Thyroid gland (tissue), 4 donors: ENCODE results near the gene ATG5. TPM values are rescaled to one million over a fixed set of nuclear protein-coding genes. Genes with fewer than 3 reads are reported as not detected.

Experiments
- DNase-seq, 2 donors: peaks; one replicate each; pipeline ENCODE4 v3.0.0-alpha.2; 2019
- H3K27ac ChIP-seq, 3 donors: fragments of 200-600 bp; sonication (generic); 1 replicate in 2 of 3; 2 replicates in 1 of 3; pipeline ENCODE4 v1.5.1; 2016 to 2019; ENCODE audit warnings: mild to moderate bottlenecking in 1 of 3, moderate library complexity in 1 of 3
- H3K27me3 ChIP-seq: fragments of 200-600 bp; sonication (generic); one replicate; pipeline ENCODE4 v1.5.1; 2019
- H3K36me3 ChIP-seq, 2 donors: fragments of 200-600 bp; sonication (generic); one replicate each; pipeline ENCODE4 v1.5.1; 2016 to 2019
- H3K4me1 ChIP-seq, 2 donors: fragments of 200-600 bp; sonication (generic); one replicate each; pipeline ENCODE4 v1.5.1; 2017 to 2019
- H3K4me3 ChIP-seq, 3 donors: fragments of 200-600 bp; sonication (generic); replicated peaks in 1 of 3; 1 replicate in 2 of 3; 2 replicates in 1 of 3; pipeline ENCODE4 v1.5.1; 2016; ENCODE audit warnings: mild to moderate bottlenecking in 1 of 3
- H3K9me3 ChIP-seq: fragments of 200-600 bp; sonication (generic); one replicate; pipeline ENCODE4 v1.5.1; 2017
- POLR2A ChIP-seq, 2 donors: fragments of 450-650 bp; IDR thresholded peaks; one replicate each; pipeline ENCODE4 v1.6.1; 2017; ENCODE audit warnings: antibody characterized with exemption in 2 of 2, mild to moderate bottlenecking in 2 of 2, moderate library complexity in 1 of 2
- WGBS, 2 donors: methylation state at CpG; one replicate each; pipeline ENCODE4 v1.1.5; 2017; 5-methylcytosine and 5-hydroxymethylcytosine counted together
- intact Hi-C: fragments of 100-400 bp; cut with DNase I; formaldehyde crosslinking; loops from one replicate; pipeline ENCODE4 v1.15.1; 2023
- total RNA-seq, 4 donors: library from RNA; depleted of rRNA; stranded (reverse); fragments of >200 nt; gene quantifications; one replicate each; pipeline ENCODE4 v1.2.3, GENCODE V29; 2016
- TF ChIP-seq, protein P1 (sequence below), 6 experiments: fragments of 200-600 bp in 3 of 6; fragments of 450-650 bp in 3 of 6; sonication (generic) in 3 of 6; IDR thresholded peaks; one replicate each; pipeline ENCODE4 v1.5.1; 2016 to 2019; ENCODE audit warnings: antibody characterized with exemption in 6 of 6, mild to moderate bottlenecking in 2 of 6, inconsistent platforms in 1 of 6, moderate library complexity in 1 of 6

The ATG5 gene
- total RNA-seq, 4 donors from 2014 or later: 44.4 to 58.7 (median 48.7) TPM

DNA sequence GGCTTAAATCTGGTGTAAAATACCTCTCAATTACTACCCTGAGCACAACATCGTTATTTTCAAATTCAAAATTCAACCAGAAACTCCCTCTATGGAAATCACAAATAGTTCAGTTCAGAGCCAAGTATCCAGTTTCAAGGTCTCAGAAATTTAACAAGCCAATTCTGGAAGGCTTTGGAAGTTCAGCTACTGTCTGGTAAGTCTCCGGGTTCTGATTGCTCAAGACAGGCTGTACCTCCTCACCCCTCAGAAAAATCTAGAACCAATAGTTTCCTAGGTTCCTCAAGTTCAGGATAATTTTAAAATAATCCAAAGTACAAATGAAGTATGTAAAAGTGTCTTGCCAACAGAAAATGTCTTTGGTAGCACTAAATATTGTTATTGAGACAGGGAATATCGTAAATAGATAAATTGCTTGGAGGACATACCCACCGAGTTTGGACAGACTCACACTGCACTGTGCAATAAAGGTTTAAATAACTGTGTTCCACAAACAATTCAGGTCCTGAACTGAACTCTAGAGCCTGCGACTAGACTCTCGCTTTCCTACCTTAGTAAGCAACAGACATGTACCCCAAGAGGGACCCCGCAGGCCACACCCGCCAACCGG lies 729 bp downstream of the ATG5 start:
- TF ChIP-seq POLR2A (IDR thresholded peaks at IDR 0.05): no peak
- TF ChIP-seq, protein P1, sequence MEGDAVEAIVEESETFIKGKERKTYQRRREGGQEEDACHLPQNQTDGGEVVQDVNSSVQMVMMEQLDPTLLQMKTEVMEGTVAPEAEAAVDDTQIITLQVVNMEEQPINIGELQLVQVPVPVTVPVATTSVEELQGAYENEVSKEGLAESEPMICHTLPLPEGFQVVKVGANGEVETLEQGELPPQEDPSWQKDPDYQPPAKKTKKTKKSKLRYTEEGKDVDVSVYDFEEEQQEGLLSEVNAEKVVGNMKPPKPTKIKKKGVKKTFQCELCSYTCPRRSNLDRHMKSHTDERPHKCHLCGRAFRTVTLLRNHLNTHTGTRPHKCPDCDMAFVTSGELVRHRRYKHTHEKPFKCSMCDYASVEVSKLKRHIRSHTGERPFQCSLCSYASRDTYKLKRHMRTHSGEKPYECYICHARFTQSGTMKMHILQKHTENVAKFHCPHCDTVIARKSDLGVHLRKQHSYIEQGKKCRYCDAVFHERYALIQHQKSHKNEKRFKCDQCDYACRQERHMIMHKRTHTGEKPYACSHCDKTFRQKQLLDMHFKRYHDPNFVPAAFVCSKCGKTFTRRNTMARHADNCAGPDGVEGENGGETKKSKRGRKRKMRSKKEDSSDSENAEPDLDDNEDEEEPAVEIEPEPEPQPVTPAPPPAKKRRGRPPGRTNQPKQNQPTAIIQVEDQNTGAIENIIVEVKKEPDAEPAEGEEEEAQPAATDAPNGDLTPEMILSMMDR (IDR thresholded peaks at IDR 0.05): no peak
- intact Hi-C loops: no loop called here
- Histone ChIP-seq H3K36me3 (no peaks in the 10 kb centered on the region), H3K27me3 (no peaks in the 10 kb centered on the region), H3K27ac (peak overlapping the region; percentile 88 to 90 (median 89)), H3K4me3 (peak overlapping the region; percentile 61 to 82 (median 75)), H3K9me3 (no peaks in the 10 kb centered on the region), H3K4me1 (peaks cover 4 to 13% of the 10 kb centered on the region in 2 donors)
- 3 to 6% methylated on average over 9 of the region's 9 CpGs for WGBS, 2 donors
- DNase-seq: no peak

DNA sequence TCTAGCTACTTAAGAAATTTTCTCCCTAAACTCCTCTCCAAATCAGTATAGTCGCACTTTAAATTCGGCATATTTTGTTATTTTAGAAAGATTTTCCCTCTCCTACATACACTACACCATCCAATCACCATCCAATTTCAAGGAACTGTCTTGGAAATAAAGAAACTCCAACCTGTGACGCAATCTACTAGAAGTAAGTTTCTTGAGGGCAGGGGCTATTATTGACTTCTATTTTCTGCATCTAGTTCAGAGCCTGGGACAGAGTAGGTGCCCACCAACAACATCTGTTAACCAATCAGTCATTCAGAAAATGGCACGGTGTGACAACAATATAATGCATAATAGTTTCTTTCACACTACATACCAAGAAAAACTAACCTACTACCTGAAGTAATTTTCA lies 3.6 kb downstream of the ATG5 start:
- Histone ChIP-seq H3K4me3 (no peak overlapping the region), H3K4me1 (peaks cover 4 to 19% of the 10 kb centered on the region in 2 donors), H3K27ac (no peak overlapping the region), H3K27me3 (no peaks in the 10 kb centered on the region), H3K9me3 (no peaks in the 10 kb centered on the region), H3K36me3 (no peaks in the 10 kb centered on the region)
- DNase-seq: no peak
- intact Hi-C loops: no loop called here
- WGBS, 2 donors: 96 to 99% methylated on average over 4 of the region's 4 CpGs
- TF ChIP-seq POLR2A (IDR thresholded peaks at IDR 0.05): no peak
- TF ChIP-seq, protein P1 (IDR thresholded peaks at IDR 0.05): no peak

GRCh38 chr6:106318851-106319250 lies 6.7 kb downstream of the ATG5 start:
- Histone ChIP-seq H3K9me3 (no peaks in the 10 kb centered on the region), H3K4me1 (peaks cover 0 to 13% of the 10 kb centered on the region in 2 donors), H3K36me3 (peaks cover 0 to 5% of the 10 kb centered on the region in 2 donors), H3K27me3 (no peaks in the 10 kb centered on the region), H3K27ac (no peak overlapping the region), H3K4me3 (no peak overlapping the region)
- intact Hi-C loops: no loop called here
- TF ChIP-seq, protein P1 (IDR thresholded peaks at IDR 0.05): no peak
- no peak for DNase-seq

DNA sequence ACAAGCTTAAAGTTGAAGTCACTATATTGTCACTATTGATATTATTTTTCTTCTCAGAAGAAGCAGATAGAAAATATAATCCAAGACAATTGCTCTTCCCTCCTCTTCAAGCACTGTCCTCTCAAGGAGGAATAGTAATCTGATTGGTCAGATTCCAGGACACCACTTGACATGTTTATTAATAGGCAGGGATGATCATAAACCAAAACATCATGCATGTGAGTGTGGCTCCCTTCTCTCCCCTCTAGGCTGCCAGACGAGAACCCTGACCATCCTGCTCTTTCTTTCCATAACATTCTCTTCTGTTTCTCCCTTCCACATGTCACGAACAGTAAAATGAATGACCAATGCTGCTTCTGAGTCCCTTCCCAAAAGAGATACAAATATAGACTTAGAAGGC lies 7.5 kb downstream of the ATG5 start:
- no peak overlapping the region for H3K27ac ChIP-seq
- peaks cover 0 to 5% of the 10 kb centered on the region in 2 donors for H3K36me3 ChIP-seq
- TF ChIP-seq, protein P1 (IDR thresholded peaks at IDR 0.05): no peak
- TF ChIP-seq POLR2A (IDR thresholded peaks at IDR 0.05): no peak
- intact Hi-C loops: no loop called here
- H3K4me1 ChIP-seq: peaks cover 0 to 6% of the 10 kb centered on the region in 2 donors
- WGBS, 2 donors: 84 to 94% methylated on average over 2 of the region's 2 CpGs
- H3K4me3 ChIP-seq: no peak overlapping the region
- no peaks in the 10 kb centered on the region for H3K9me3 ChIP-seq
- no peak for DNase-seq
- no peaks in the 10 kb centered on the region for H3K27me3 ChIP-seq

- Histone ChIP-seq H3K4me3 (no peak overlapping the region), H3K36me3 (peaks cover 0 to 5% of the 10 kb centered on the region in 2 donors), H3K9me3 (no peaks in the 10 kb centered on the region), H3K27ac (no peak overlapping the region), H3K4me1 (peaks cover 0 to 6% of the 10 kb centered on the region in 2 donors), H3K27me3 (no peaks in the 10 kb centered on the region)
- TF ChIP-seq, protein P1 (IDR thresholded peaks at IDR 0.05): no peak
- TF ChIP-seq POLR2A (IDR thresholded peaks at IDR 0.05): no peak
- whole genome bisulfite sequencing, 2 donors: 93% methylated on average over 3 of the region's 3 CpGs
- intact Hi-C loops: no loop called here
- no peak for DNase-seq
Measured at GRCh38 chr6:106316375-106316766, 9.2 kb downstream of the ATG5 start.
